ENCODE results near the gene SPATS2L.

SPATS2L gene

GRCh38 chr2:200525882-200526651 is 219.6 kb downstream of the SPATS2L start, which contains the start of gene SGO2:
Gene SGO2, plus strand, starts transcription at chr2:200526207. Its CDS starts 6,769 bp downstream, at chr2:200532976.
- TF ChIP-seq CTCF (IDR thresholded peaks at IDR 0.05; ENCODE audit: insufficient read depth, low read length, poor library complexity, severe bottlenecking), result no peak
- H3K4me3 ChIP-seq (replicated peaks; ENCODE audit: low read depth, low read length), result peak within 1 kb of the TSS; percentile 70
- no peaks in the 10 kb centered on the region for H3K36me3 ChIP-seq (ENCODE audit: control insufficient read depth, insufficient read depth, low read length)
- DNase-seq (ENCODE audit: extremely low read depth, insufficient read length), result peak; percentile 97
- H3K27me3 ChIP-seq (replicated peaks; ENCODE audit: control insufficient read depth, insufficient read depth, low read length), result no peaks in the 10 kb centered on the region

GRCh38 chr2:200528228-200528627 is 221.7 kb downstream of the SPATS2L start:
- DNase-seq (ENCODE audit: extremely low read depth, insufficient read length), result no peak
- H3K36me3 ChIP-seq (ENCODE audit: control insufficient read depth, insufficient read depth, low read length), result no peaks in the 10 kb centered on the region
- TF ChIP-seq CTCF (IDR thresholded peaks at IDR 0.05; ENCODE audit: insufficient read depth, low read length, poor library complexity, severe bottlenecking), result no peak
- no peaks in the 10 kb centered on the region for H3K27me3 ChIP-seq (replicated peaks; ENCODE audit: control insufficient read depth, insufficient read depth, low read length)
- no peak overlapping the region for H3K4me3 ChIP-seq (replicated peaks; ENCODE audit: low read depth, low read length)

Data from GM06990 (cell line).